Medulla oblongata (tissue), 1 donor: Measurements from ENCODE around the gene FIGNL1.
A peak's percentile ranks its signal among the peaks of the same experiment; 100 is the strongest.
"Not testable (repeated sequence)": the region's sequence is repeated elsewhere in the genome, so short reads cannot be mapped to it uniquely, and the experiment has no call there.

Source experiments
- DNase-seq: peaks from one replicate; pipeline ENCODE4 v3.0.0-alpha.2; 2015; ENCODE audit errors: extremely low spot score

Gene FIGNL1

DNA sequence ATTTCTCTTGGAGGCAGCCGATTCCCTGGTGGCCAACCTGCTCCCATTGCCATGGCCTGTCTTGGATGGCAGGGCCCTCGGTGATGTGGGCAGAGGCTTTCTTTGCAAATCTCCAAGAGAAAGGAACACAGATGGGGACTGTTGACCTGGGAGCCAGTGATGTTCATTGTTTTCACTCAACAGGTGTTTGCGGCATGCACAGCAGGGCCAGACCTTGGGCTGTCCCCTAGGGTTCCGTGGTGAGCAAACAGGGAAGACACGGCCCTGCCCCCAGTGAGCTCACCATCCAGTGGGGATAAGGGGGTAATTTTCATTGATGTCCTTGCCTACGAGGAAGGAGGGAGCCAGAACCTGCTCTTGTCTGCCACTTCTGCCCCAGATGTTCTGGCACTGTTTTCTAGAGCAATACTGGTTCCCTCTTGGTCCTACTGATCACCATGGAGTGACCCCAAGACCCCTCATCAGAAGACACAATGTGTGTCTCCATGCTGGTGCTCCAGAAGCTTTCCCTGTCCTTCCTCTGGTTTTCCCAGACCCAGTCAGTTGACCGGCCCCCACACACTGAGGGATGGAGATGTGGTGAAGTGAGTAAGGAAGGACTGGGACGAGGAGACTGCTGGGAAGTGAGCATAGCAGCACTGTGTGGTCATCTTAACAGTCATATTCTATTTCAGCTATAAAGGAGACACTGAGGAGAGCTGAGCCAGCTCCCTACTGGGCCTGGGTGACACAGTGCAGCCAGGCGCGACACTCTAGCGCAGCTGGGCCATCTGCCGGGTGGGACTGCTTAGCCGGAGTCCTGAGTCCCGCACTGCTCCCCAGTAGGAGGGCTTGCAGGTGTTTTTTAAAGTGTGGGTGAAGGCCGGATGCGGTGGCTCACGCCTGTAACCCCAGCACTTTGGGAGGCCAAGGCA is 20.4 kb upstream of the FIGNL1 start:
- no peak for DNase-seq

DNA sequence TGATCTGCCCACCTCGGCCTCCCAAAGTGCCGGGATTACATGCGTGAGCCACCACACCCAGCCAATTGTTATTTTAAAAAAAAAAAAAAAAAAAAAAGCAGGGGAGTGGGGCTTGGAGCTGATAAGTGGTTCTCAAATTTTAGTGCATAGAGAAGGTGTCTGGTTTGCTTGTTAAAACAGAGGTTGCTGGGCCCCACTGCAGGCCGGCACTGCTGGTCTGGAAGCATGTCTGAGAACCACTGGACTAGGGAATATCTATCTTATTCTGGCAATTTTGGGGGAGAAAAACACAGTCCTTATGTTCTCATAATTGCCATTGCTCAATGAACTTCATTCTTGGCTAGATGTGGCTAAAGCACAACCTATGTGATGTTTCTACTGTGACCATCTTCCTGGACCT is 19.0 kb upstream of the FIGNL1 start:
- DNase-seq, result no peak

DNA sequence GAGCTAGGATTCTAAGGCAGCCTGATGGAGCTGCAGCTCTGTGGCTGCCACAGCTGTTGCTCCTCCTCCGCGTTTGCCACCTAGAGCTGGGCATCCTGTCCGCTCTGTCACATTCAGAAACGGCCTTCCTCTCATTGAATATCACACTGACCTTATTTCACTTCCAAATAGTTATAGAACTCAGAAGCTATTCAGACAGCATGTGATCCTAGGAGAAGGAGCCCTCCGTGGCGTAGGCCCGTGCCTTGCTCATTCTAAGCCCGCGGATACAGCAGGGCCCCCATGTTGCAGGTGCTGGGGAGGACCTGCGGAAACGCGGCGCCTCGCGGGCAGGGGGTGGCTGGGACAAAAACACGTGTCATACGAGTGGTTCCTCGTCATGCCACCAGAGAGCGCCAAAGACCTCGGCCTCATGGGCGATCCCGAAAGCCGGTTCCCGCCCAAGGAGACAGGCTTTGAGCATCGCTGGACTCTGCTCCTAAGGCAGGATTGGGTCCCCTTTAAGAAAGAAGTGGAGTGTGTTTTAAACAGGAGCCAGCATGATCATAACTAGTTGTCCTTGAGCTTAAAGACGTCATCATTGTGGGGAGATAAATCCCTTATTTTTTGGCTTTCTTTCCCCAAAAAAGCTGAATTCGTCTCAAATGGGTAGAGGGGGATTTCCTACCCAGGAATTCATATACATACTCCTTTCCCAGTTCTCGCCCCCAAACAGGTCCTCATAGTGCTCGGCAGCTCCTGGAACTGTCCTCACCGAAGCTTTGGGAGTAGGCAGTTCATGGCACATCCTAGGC is 17.9 kb upstream of the FIGNL1 start:
- peak; percentile 85 for DNase-seq

DNA sequence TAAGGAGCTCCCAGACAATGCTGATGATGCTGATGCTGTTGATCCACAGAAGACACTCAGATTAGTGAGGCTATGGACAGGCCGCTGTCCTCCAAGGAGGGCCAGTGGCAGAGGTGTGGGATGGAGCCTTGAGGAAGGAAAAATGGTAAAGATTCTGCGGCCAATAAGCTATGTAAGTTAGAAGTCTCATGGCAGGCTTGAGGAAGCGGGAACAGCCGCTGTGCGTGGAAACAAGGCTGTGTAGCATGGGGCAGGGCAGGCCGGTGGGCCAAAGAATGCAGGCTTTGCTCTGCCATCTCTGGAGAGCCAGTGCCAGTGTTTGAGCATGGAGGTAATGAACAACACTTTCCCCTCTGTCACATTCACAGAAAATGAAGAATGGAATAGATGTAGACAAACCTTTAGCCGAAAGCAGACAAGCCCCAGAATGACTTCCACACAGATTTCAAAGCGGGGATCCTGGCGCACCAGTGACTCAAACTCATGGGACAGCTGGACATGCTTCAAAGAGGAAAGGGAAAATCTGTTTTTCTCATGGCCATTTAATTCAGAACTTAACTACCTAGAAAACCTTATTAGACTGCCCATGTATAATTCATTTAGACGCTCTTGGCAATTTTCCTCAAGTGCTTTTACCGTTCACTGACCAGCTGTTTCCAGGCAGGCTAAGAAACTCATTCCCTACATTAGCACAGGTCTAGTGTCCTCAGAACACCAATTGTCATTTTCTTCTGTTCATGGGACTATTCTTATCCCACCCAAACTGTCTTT is 16.9 kb upstream of the FIGNL1 start:
- DNase-seq, result no peak

DNA sequence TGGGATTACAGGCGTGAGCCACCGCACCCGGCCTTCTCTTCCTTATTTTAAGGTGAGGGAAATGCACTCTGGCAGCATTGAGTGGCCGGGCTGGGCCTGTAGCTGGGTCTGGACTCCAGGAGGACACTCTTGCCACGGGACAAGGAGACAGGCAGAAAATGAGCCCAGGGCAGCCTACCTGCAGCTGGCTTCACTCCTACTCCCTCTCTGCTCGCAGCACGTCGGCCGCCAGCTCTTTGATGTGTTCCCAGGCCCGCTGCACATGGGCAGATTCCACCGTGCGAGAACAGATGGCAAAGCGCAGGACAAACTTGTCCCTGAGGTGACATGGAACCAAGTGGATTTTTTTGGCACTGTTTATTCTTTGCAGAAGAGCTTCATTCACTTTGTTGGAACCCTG is 12.9 kb upstream of the FIGNL1 start:
- no peak for DNase-seq

DNA sequence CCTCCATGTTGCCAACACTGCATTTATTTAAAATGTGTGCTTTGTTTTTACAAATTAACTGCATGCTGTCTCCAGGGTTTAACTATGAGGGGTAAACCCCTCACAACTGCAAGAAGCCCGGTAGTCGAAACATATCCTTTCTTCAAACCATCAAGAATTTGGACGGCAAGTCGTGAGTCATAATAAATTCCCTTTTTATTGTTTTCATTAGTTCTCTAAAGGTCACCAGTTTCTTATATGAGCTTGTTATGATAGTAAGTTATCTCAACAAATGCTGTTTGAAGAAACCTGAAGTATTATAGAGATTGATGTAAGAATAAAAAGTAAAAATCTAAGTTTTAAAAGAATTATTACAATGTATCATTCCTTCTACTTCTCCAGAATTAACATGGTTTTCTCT is 12.2 kb upstream of the FIGNL1 start:
- DNase-seq, result no peak

DNA sequence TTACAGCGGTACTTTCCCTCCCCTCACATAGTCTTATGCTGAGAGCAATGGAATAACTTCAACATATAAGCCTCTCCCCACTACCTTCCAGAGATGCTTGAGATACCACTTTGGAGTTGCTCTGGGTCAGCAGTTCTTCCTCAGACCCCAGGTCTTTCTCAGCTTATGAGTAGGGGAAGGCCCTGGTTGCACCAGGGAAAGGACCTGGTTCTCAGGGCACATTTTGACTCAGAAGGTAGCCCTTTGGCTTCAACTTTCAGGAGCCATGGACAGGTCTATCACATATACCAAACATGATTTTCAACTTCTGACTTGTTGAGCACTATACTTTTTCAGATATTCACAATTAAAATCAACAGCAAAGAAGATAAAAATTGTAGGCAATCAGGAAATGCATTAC is 11.5 kb upstream of the FIGNL1 start:
- no peak for DNase-seq

DNA sequence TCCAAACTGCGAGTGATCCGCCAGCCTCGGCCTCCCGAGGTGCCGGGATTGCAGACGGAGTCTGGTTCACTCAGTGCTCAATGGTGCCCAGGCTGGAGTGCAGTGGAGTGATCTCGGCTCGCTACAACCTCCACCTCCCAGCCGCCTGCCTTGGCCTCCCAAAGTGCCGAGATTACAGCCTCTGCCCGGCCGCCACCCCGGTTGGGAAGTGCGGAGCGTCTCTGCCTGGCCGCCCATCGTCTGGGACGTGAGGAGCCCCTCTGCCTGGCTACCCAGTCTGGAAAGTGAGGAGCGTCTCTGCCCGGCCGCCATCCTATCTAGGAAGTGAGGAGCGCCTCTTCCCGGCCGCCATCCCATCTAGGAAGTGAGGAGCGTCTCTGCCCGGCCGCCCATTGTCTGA is 9.0 kb upstream of the FIGNL1 start:
- not testable (repeated sequence) for DNase-seq

DNA sequence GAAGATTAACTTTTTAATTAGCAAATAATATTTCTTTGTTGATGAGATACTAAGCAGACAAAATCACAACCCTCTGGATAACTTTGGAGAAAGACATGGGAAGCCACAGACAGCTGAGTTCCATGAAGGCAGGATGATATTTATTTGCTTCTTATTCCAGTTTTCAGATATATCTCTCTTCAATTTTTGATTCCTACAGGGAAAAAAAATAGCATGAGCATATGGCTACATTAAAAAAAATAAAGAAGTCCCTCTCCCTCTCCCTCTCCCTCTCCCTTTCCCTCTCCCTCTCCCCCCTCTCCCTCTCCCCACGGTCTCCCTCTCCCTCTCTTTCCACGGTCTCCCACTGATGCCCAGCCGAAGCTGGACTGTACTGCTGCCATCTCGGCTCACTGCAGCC is 8.5 kb upstream of the FIGNL1 start:
- DNase-seq, result not testable (repeated sequence)

DNA sequence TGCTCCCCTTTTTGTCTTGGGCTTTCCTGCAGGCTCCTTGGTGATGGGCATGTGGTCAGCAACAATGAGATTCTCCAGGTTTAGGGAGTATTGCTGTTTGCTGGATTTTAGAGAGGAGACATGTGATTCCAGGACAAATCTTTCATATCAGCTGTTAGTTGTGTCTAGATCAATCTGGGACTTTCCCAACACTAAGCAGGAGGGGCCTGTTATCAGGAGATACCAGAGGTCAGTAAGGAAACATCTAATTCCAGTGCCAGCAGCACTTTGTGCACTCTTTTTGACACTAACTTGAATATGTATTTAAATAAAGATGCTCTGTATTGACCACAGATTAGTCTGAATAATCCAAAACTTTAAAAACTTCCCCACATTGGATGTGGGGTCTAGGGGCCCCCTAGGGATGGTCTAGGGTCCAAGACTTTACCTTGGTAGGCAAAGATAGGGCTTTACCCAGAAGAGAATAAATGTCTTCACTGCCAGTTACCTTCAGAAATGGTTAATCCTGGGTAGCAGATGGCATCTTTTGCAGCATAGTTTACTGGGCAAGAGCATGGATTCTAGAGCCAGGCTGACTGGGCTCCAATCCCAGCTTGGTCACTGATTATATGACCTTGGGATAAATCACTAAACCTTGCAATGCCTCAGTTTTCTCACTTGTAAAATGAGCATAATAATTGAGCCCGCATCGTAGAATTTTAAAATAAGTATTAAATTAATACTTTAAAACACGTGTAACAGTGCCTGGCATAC is 6.4 kb upstream of the FIGNL1 start:
- DNase-seq, result no peak

DNA sequence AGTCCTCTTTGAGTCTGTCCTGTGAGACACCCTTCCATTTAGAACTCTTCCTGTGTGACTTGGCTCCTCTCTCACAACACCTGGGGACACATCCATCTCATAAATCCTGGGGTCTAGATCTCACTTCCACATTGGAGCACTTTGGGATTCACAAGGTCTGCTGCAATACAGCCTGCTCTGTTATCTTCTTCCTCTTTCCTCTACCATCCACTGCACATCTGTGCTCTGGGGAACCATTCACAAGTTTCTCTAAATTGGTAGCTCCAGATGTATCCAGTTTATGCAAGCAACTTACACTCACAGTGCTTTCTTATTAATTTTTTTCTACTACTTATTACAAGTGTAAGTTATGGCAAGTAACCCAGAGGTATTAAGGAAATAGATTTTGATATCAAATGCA is 5.5 kb upstream of the FIGNL1 start:
- no peak for DNase-seq

DNA sequence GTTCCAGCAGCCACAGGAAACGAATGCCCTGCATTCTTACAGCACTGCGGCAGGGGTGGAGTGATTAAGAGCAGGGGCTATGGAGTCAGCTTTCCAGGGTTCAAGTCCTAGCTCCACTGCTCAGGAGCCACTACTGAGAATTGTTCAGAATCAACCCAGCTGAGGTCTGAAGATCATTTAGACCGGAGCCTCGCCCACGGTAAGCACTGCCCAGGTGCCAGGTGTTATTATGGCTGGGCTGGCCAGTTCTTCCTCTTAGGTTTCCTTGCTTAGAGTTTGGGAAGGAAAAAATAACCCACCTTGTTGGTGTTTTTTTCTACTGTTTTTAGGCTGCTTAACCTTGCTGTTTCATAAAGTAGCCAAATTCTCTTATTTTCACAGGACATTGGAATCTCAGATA is 4.8 kb upstream of the FIGNL1 start:
- no peak for DNase-seq

DNA sequence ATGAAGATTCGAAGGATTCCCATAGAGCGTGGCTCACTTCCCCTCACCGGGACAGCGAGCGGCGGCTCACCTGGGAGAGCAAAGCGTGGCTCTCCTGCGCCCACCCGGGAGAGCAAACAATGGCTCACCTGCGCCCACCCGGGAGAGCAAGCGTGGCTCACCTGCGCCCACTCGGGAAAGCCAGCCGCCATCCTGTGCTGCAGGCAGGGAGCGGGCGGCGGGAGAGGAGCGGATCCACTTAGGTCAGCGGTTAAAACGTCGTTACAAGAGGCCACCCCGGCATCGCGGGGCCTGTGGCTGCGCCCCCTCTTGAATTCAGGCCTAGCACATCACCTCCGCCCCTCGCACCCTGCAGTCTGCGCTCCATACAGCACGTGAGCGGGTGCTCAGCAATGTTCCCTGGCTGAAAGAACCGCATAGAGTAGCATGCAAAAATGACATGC is 461 bp upstream of the FIGNL1 start:
- no peak for DNase-seq

DNA sequence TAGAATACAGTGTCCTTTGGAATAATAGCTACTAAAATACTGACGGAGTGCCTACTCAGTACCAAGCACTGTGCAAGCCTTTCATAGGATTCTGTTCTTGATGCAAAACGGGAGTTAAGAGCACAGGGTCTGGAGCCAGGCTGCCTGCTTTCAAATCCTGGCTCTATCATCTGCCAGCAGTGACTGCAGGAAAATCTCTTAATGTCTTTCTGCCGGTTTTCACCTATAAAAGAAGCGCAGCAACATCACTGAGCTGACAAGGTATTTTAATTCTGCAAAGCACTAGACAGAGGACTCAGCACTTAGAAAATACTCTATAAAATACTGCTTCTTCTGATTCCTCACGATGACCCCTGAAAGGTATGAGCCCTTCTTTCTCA is 659 bp downstream of the FIGNL1 start:
- DNase-seq, result no peak

DNA sequence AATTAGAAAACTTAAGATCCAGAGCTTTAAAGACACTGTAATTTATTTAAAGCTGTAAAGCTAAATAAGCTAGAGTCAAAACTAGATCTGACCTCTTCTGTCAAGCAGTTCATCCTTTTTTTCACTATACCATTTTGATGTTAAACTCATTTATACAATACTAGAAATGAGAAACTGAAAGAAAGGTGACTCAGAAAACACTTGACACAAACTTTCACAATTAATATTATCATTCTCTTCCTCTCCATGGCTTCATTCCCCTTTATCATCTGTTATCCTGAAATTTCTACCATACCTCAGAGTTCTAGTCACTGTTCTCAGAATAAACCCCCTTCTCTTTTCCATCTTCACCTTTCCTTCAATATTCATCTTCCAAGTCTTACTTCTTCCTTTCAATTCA is 1.3 kb downstream of the FIGNL1 start:
- no peak for DNase-seq

DNA sequence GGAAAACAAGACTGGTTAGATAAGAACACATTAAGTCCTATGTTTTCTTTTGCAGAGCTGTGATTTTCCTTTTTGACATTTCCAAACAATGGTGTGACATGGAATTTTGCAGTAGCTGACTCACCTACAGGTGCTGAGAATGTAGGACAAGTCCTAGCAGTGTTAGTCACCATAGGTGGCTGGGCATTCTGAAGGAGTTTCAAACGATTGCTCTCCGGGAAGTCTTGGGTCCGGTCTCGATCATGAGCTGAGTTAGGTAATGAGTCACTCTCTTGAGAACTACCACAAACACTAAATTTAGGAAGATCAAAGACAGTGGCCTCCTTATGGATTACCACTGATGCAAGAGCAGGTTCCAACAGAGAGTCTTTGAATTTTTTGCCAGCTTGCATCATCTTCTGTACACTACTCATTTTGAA is 3.6 kb downstream of the FIGNL1 start:
- DNase-seq, result no peak

DNA sequence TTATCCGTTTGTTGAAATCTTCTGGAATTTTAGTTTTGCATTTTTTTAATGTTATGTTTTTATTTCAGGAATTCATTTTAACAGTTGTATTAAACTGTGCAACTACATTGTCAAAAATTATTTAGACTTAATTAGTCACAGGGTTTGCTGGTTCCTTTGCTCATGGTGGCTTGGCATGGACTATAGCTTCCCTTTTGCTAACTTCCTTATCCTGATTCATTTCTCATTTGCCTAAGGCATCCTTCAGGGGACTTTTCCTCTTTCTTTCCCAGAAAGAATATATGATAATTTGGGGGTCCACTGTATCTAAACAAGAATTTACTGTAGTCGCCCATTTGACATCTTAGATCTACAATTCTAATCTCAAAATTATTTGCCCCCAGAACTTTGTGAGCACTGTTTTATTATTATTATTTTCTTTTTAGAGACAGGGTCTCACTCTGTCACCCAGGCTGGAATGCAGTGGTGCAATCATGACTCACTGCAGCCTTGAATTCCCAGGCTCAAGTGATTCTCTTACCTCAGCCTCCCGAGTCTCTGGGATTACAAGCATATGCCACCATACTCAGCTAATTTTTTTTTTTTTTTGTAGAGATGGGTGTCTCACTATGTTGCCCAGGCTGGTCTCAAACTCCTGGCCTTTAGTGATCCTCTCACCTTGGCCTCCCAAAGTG is 13.9 kb downstream of the FIGNL1 start:
- no peak for DNase-seq

DNA sequence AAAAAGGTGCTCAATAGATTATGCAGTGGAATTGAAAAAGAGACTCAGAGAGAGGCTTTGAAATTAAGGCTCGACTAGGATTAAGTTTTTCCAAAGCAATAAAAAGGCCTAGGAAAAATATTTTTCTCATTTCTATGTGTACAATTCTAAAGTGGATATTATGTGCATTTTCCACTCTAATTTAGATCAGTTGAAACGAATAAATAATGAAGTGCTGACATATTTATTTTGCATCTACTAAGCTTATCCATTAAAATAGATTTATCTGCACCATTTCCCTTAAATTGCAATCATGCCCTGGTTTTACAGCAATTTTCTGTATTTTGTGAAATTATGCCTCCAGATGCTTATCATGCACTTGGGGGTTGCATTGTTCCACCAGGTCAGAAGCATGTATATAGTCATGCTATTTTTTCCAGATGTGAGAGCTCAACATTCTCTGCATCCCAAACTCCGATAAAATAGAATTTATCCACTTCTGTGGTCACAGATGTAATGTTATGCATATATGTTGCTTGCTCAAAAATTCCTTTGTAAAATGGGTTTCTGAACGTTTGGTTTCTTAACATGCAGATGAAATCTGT is 18.3 kb downstream of the FIGNL1 start:
- no peak for DNase-seq

DNA sequence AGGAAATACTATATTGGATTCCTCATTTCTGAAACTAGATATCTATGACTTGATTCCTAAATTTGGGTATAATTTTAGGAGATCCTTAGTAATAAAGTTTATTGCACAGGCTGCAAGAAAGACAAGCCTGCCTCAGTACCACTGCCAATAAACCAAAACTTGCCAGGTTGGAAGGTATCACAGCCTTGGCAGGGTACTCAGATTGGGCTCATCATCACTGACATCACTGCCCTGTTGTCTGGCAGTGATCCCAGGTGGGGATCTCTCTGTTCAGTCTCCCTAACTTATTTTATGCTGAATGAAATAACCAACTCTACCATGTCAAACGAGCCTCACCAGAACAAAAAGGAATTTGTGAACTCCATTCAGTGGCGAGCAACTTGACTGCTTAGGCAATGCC is 18.8 kb downstream of the FIGNL1 start:
- no peak for DNase-seq

DNA sequence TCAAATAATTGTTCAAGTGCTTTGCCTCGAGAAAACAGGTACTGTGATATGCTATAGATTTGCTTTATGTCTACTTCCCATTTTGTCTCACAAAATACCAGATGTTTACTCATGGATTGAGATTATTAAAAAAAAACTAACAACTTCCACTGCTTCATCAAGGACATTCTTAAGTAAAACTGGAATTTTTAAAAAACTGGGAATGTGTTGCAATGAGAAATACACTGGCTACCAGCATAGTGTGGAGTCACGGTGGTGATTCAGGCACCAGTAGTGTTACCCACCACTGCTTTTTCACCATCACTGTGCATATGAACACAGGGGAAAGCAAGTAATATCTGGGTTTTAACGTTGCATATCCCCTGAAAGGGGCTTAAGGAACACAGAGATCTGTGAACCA is 21.2 kb downstream of the FIGNL1 start:
- DNase-seq, result no peak

DNA sequence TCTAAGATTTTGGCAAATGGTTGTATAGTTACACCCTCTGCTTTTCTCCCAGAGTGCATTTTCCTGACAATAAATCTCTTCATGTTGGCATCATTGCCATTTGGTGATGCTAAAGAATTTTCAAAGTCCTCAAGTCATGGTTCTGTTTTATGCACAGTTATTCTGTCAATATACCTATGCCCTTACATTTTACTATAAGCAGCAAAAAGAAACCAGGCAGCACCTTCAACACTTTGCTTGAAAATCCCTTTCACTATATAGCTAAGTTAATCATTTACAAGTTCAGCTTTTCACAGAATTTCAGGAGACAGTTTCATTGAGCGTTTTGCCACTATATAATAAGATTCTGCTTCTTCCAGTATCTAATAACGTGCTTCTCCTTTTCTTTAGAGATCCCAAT is 22.6 kb downstream of the FIGNL1 start:
- no peak for DNase-seq
